Adrenal gland (tissue), 12 donors: Measurements from ENCODE around the gene NIPAL1. TPM values are rescaled to one million over a fixed set of nuclear protein-coding genes. Genes with fewer than 3 reads are reported as not detected.
"Not testable (repeated sequence)": the region's sequence is repeated elsewhere in the genome, so short reads cannot be mapped to it uniquely, and the experiment has no call there.

Experiments used
- DNase-seq, 7 donors: peaks; one replicate each; pipeline ENCODE4 v3.0.0-alpha.2; 2019 to 2020
- H3K27ac ChIP-seq, 5 donors: fragments of 200-600 bp; sonication (generic) in 4 of 5; 1 replicate in 3 of 5; 2 replicates in 2 of 5; pipeline versions ENCODE4 v1.5.1 to v1.8.0; 2016 to 2020; ENCODE audit warnings: mild to moderate bottlenecking in 1 of 5
- H3K27me3 ChIP-seq: fragments of 200-600 bp; 2 replicates; pipeline ENCODE4 v1.8.0; 2021
- H3K36me3 ChIP-seq, 2 donors: fragments of 200-600 bp; replicated peaks in 1 of 2; 1 replicate in 1 of 2; 2 replicates in 1 of 2; pipeline versions ENCODE4 v1.5.1 to v1.8.0; 2018 to 2022
- H3K4me1 ChIP-seq, 2 donors: fragments of 200-600 bp; replicated peaks in 1 of 2; 1 replicate in 1 of 2; 2 replicates in 1 of 2; pipeline versions ENCODE4 v1.5.1 to v1.8.0; 2018 to 2021
- H3K4me3 ChIP-seq, 4 donors: fragments of 200-600 bp; sonication (generic) in 3 of 4; one replicate each; pipeline ENCODE4 v1.5.1; 2016 to 2018
- H3K9me3 ChIP-seq, 3 donors: fragments of 200-600 bp; sonication (generic) in 1 of 3; replicated peaks in 1 of 3; 1 replicate in 2 of 3; 2 replicates in 1 of 3; pipeline versions ENCODE4 v1.5.1 to v1.8.0; 2016 to 2021
- CTCF ChIP-seq, 6 experiments: fragments of 450-650 bp in 4 of 6; fragments of 200-600 bp in 2 of 6; sonication (generic) in 1 of 6; IDR thresholded peaks; 1 replicate in 5 of 6; 2 replicates in 1 of 6; pipeline versions ENCODE4 v1.5.1 to v1.8.0; 2016 to 2021; ENCODE audit warnings: antibody characterized with exemption in 6 of 6, mild to moderate bottlenecking in 2 of 6, moderate library complexity in 1 of 6
- POLR2A ChIP-seq, 2 donors: fragments of 450-650 bp; IDR thresholded peaks; one replicate each; pipeline ENCODE4 v1.6.1; 2017; ENCODE audit warnings: antibody characterized with exemption in 2 of 2, mild to moderate bottlenecking in 2 of 2, moderate library complexity in 1 of 2
- WGBS, 4 donors: extraction: QIAGEN DNeasy Blood & Tissue Kit in 2 of 4; methylation state at CpG; one replicate each; pipeline versions ENCODE4 v1.1.5 to v1.1.7; 2013 to 2017; 5-methylcytosine and 5-hydroxymethylcytosine counted together
- intact Hi-C, 2 donors: fragments of 100-400 bp; cut with DNase I; formaldehyde crosslinking; loops; one replicate each; pipeline versions ENCODE4 v1.14.1 to v1.15.0; 2022 to 2023
- polyA plus RNA-seq, 3 donors: library from polyadenylated mRNA; stranded (reverse); fragments of 200-250 nt in 2 of 3; fragments of 350-450 nt in 1 of 3; fragmentation: Illumina TruSeq in 1 of 3; extraction: RNeasy Lipid Tissue Mini Kit (QIAGEN cat#74804) in 1 of 3; gene quantifications; one replicate each; pipeline ENCODE4 v1.2.3, GENCODE V29; 2013 to 2014
- total RNA-seq, 9 donors: library from RNA; depleted of rRNA in 4 of 9; stranded (reverse); fragments of >200 nt in 4 of 9; fragments of 120-200 nt in 1 of 9; fragmentation: NEBNext Ultra II Directional in 1 of 9; extraction: Animal tissue kit (Norgen Biotek cat#: 25700) in 1 of 9; gene quantifications; one replicate each; pipeline versions ENCODE4 v1.1.0 to v1.2.4, GENCODE V29; 2013 to 2023
- donor health status: healthy with polysubstance abuse.
- donor health status: Bipolar disorder and iron deficiency.
- donor health status: DM: yes; HTN: yes; CAD: no.
- donor health status: DM: no; HTN: no; CAD: no.
- donor health status: DM: no; HTN: no; CAD: no.
- donor health status: DM: yes; HTN: yes; CAD: no.

Gene NIPAL1
- total and polyA plus RNA-seq, 12 donors: 0.03 to 1.5 (median 0.75) TPM; not detected in 1

GRCh38 chr4:47974566-47974965, 42.0 kb upstream of the NIPAL1 start:
- no peak overlapping the region for H3K27ac ChIP-seq
- no peak for DNase-seq
- H3K27me3 ChIP-seq: no peaks in the 10 kb centered on the region
- intact Hi-C loops: no loop called here
- TF ChIP-seq CTCF (IDR thresholded peaks at IDR 0.05) (no peak), POLR2A (IDR thresholded peaks at IDR 0.05) (no peak)
- H3K4me1 ChIP-seq: no peaks in the 10 kb centered on the region
- no peaks in the 10 kb centered on the region for H3K9me3 ChIP-seq
- 49 to 65% (median 58%) methylated on average over 3 of the region's 3 CpGs for WGBS, 4 donors
- no peaks in the 10 kb centered on the region for H3K36me3 ChIP-seq
- H3K4me3 ChIP-seq: no peak overlapping the region

- Histone ChIP-seq H3K27ac (no peak overlapping the region), H3K4me3 (no peak overlapping the region), H3K27me3 (no peaks in the 10 kb centered on the region), H3K36me3 (no peaks in the 10 kb centered on the region), H3K9me3 (no peaks in the 10 kb centered on the region), H3K4me1 (no peaks in the 10 kb centered on the region)
- WGBS, 4 donors: 84 to 94% (median 86%) methylated on average over 5 of the region's 5 CpGs
- no peak for TF ChIP-seq POLR2A (IDR thresholded peaks at IDR 0.05)
- TF ChIP-seq CTCF (IDR thresholded peaks at IDR 0.05): no peak
- no peak for DNase-seq
- intact Hi-C loops: no loop called here
Measured at GRCh38 chr4:47990145-47990544, 26.4 kb upstream of the NIPAL1 start.

- H3K36me3 ChIP-seq, H3K27ac ChIP-seq, DNase-seq, H3K4me1 ChIP-seq, H3K9me3 ChIP-seq, intact Hi-C loops, H3K27me3 ChIP-seq, H3K4me3 ChIP-seq: not testable (repeated sequence)
- WGBS, 4 donors: 89 to 97% (median 97%) methylated on average over 1 of the region's 1 CpG
Measured at GRCh38 chr4:47992475-47992874, 24.1 kb upstream of the NIPAL1 start.

- Histone ChIP-seq H3K9me3 (no peaks in the 10 kb centered on the region), H3K27ac (no peak overlapping the region), H3K4me1 (no peaks in the 10 kb centered on the region), H3K36me3 (no peaks in the 10 kb centered on the region), H3K27me3 (no peaks in the 10 kb centered on the region), H3K4me3 (no peak overlapping the region)
- WGBS, 4 donors: 33 to 75% (median 70%) methylated on average over 1 of the region's 1 CpG
- intact Hi-C loops: no loop called here
- TF ChIP-seq POLR2A (IDR thresholded peaks at IDR 0.05) (no peak), CTCF (IDR thresholded peaks at IDR 0.05) (no peak)
- no peak for DNase-seq
Measured at GRCh38 chr4:47996021-47996420, 20.6 kb upstream of the NIPAL1 start.

- H3K4me1 ChIP-seq: no peaks in the 10 kb centered on the region
- H3K27ac ChIP-seq: no peak overlapping the region
- no peaks in the 10 kb centered on the region for H3K27me3 ChIP-seq
- intact Hi-C loops: loop anchor here (5.0 kb wide), 1 partner anchor 85 kb away; no protein-coding TSS in a partner anchor
- H3K4me3 ChIP-seq: no peak overlapping the region
- H3K36me3 ChIP-seq: no peaks in the 10 kb centered on the region
- no peak for TF ChIP-seq CTCF (IDR thresholded peaks at IDR 0.05)
- TF ChIP-seq POLR2A (IDR thresholded peaks at IDR 0.05): no peak
- WGBS, 4 donors: 63 to 86% (median 67%) methylated on average over 1 of the region's 1 CpG
- DNase-seq: no peak
- H3K9me3 ChIP-seq: no peaks in the 10 kb centered on the region
Measured at GRCh38 chr4:48002267-48002666, 14.3 kb upstream of the NIPAL1 start.
